KBM-7 (cell line): ENCODE data around the gene KIF11.
"Not testable (repeated sequence)": the region's sequence is repeated elsewhere in the genome, so short reads cannot be mapped to it uniquely, and the experiment has no call there.

Experiments used
- DNase-seq: peaks from one replicate; pipeline ENCODE4 v3.0.0-alpha.2; 2015
- in situ Hi-C: fragments of 300-500 bp; cut with MboI; formaldehyde crosslinking; loops from 2 replicates; pipeline ENCODE4 v1.14.3; 2020; ENCODE audit warnings: low sequenced_read_pairs, low pct_unique_long_range_greater_than_20kb, mixed read lengths

Gene KIF11

GRCh38 chr10:92582347-92582746 lies 10.6 kb upstream of the KIF11 start:
- not testable (repeated sequence) for DNase-seq

GRCh38 chr10:92590623-92591549 lies 2.0 kb upstream of the KIF11 start:
- DNase-seq = peak; percentile 72
- in situ Hi-C loops = no loop called here

More at GRCh38 chr10:92582347-92582746, 10.6 kb upstream of the KIF11 start:
- in situ Hi-C loops = not testable (repeated sequence)

GRCh38 chr10:92591550-92592022 lies 1.3 kb upstream of the KIF11 start:
- in situ Hi-C loops = no loop called here
- DNase-seq = peak; percentile 94

- in situ Hi-C loops = no loop called here
- peak; percentile 26 for DNase-seq
Measured at GRCh38 chr10:92593619-92594588, 974 bp downstream of the KIF11 start.

- in situ Hi-C loops = no loop called here
- DNase-seq = no peak
Measured at GRCh38 chr10:92595505-92595904, 2.6 kb downstream of the KIF11 start.

- DNase-seq = no peak
- in situ Hi-C loops = no loop called here
Measured at GRCh38 chr10:92598321-92598720, 5.4 kb downstream of the KIF11 start.

GRCh38 chr10:92604841-92605240 lies 11.9 kb downstream of the KIF11 start:
- in situ Hi-C loops = no loop called here
- DNase-seq = no peak

GRCh38 chr10:92615515-92615914 lies 22.6 kb downstream of the KIF11 start:
- in situ Hi-C loops = no loop called here
- DNase-seq = no peak

- in situ Hi-C loops = no loop called here
Measured at GRCh38 chr10:92619368-92619767, 26.4 kb downstream of the KIF11 start.

GRCh38 chr10:92627845-92628480 lies 35.0 kb downstream of the KIF11 start:
- peak; percentile 19 for DNase-seq
- in situ Hi-C loops = no loop called here

More at GRCh38 chr10:92619368-92619767, 26.4 kb downstream of the KIF11 start:
- DNase-seq = no peak

GRCh38 chr10:92629945-92630344 lies 37.0 kb downstream of the KIF11 start:
- in situ Hi-C loops = no loop called here
- DNase-seq = no peak

GRCh38 chr10:92638037-92638436 lies 45.1 kb downstream of the KIF11 start:
- DNase-seq = no peak
- in situ Hi-C loops = no loop called here

- DNase-seq = no peak
- in situ Hi-C loops = no loop called here
Measured at GRCh38 chr10:92640107-92640506, 47.2 kb downstream of the KIF11 start.

GRCh38 chr10:92641492-92641891 lies 48.6 kb downstream of the KIF11 start:
- DNase-seq = no peak
- in situ Hi-C loops = no loop called here

- in situ Hi-C loops = no loop called here
- DNase-seq = no peak
Measured at GRCh38 chr10:92644921-92645320, 52.0 kb downstream of the KIF11 start.

GRCh38 chr10:92650864-92651263 lies 57.9 kb downstream of the KIF11 start:
- in situ Hi-C loops, DNase-seq: not testable (repeated sequence)

GRCh38 chr10:92655426-92655825 lies 62.5 kb downstream of the KIF11 start:
- no peak for DNase-seq
- in situ Hi-C loops = no loop called here

GRCh38 chr10:92656266-92656961 lies 63.5 kb downstream of the KIF11 start:
- no peak for DNase-seq
- in situ Hi-C loops = no loop called here

GRCh38 chr10:92657024-92657423 lies 64.1 kb downstream of the KIF11 start:
- no peak for DNase-seq
- in situ Hi-C loops = no loop called here
